Endothelial cell of umbilical vein (primary cell): Measurements from ENCODE around the gene SH3D19. TPM values are rescaled to one million over a fixed set of nuclear protein-coding genes. Genes with fewer than 3 reads are reported as not detected.

Source experiments
- BruUV-seq: library from RNA; stranded (reverse); fragments of 400-500 nt; replicated peaks from 2 replicates; lab custom pipeline; 2021; lab: Mats Ljungman, UMichigan
- CTCF ChIA-PET: fragments of 300-600, 350-600 bp; sonication (Branson Sonifier 250); formaldehyde crosslinking; loops from one replicate; lab custom pipeline; 2021; ENCODE audit warnings: antibody characterized with exemption, inconsistent platforms; lab: Charles Lee
- POLR2A ChIA-PET: fragments of 300-600, 350-600 bp; sonication (Branson Sonifier 250); formaldehyde crosslinking; loops from one replicate; lab custom pipeline; 2021; ENCODE audit warnings: antibody characterized with exemption, inconsistent platforms; lab: Charles Lee
- DNase-seq: peaks from one replicate; pipeline ENCODE4 v3.0.0-alpha.2; 2011; ENCODE audit warnings: low read depth, low spot score
- FAIRE-seq: peaks from 2 replicates; lab custom pipeline; 2011; peaks lifted over from hg19 to GRCh38; lab: Jason Lieb, UNC
- H2AFZ ChIP-seq: 2 replicates; pipeline ENCODE4 v1.6.0; 2012; ENCODE audit warnings: low read depth, low read length, control low read depth, inconsistent platforms
- H3K27ac ChIP-seq: 2 replicates; pipeline ENCODE4 v1.5.1; 2011; ENCODE audit warnings: low read depth, mild to moderate bottlenecking, control low read depth, low read length, moderate library complexity; ENCODE audit not compliant: insufficient read depth
- H3K27me3 ChIP-seq, 2 experiments: 2 replicates each; pipeline versions ENCODE4 v1.6.0 to v1.6.1; 2011; ENCODE audit warnings: low read length in 2 of 2, mixed read lengths in 1 of 2; ENCODE audit not compliant: control insufficient read depth in 2 of 2, insufficient read depth in 2 of 2
- H3K36me3 ChIP-seq, 2 experiments: 2 replicates in 1 of 2; 3 replicates in 1 of 2; pipeline ENCODE4 v1.5.1; 2011; ENCODE audit warnings: low read length in 2 of 2, mild to moderate bottlenecking in 1 of 2, moderate library complexity in 1 of 2; ENCODE audit not compliant: control insufficient read depth in 2 of 2, insufficient read depth in 2 of 2; ENCODE audit errors: extremely low read depth in 1 of 2
- H3K4me1 ChIP-seq: 3 replicates; pipeline ENCODE4 v1.5.1; 2011; ENCODE audit warnings: mild to moderate bottlenecking, low read length; ENCODE audit not compliant: control insufficient read depth, insufficient read depth; ENCODE audit errors: extremely low read depth
- H3K4me2 ChIP-seq: 2 replicates; pipeline ENCODE4 v1.6.1; 2011; ENCODE audit warnings: low read length, control low read depth, mixed read lengths; ENCODE audit not compliant: insufficient read depth
- H3K4me3 ChIP-seq, 3 experiments: fragments of 200-600 bp in 1 of 3; sonication (generic), shearing (Covaris generic) in 1 of 3; replicated peaks in 1 of 3; 2 replicates each; pipeline ENCODE4 v1.5.1; 2011 to 2016; ENCODE audit warnings: control low read depth in 3 of 3, low read length in 3 of 3, mild to moderate bottlenecking in 2 of 3, inconsistent platforms in 1 of 3, low read depth in 1 of 3, moderate library complexity in 1 of 3; ENCODE audit not compliant: insufficient read depth in 1 of 3
- H3K79me2 ChIP-seq: 2 replicates; pipeline ENCODE4 v1.6.0; 2012; ENCODE audit warnings: low read length, inconsistent platforms; ENCODE audit not compliant: control insufficient read depth, insufficient read depth
- H3K9ac ChIP-seq: replicated peaks from 2 replicates; pipeline ENCODE3; 2011; ENCODE audit warnings: low read length, control low read depth; ENCODE audit not compliant: insufficient read depth; ENCODE audit errors: extremely low read depth
- H3K9me1 ChIP-seq: replicated peaks from 3 replicates; pipeline ENCODE4 v1.6.0; 2011; ENCODE audit warnings: mild to moderate bottlenecking, low read length; ENCODE audit not compliant: control insufficient read depth, insufficient read depth; ENCODE audit errors: extremely low read depth
- H3K9me3 ChIP-seq: replicated peaks from 2 replicates; pipeline ENCODE4 v1.5.1; 2012; ENCODE audit warnings: low read length, inconsistent platforms; ENCODE audit not compliant: control insufficient read depth, insufficient read depth
- H4K20me1 ChIP-seq: replicated peaks from 2 replicates; pipeline ENCODE3; 2011; ENCODE audit warnings: mild to moderate bottlenecking, low read length; ENCODE audit not compliant: control insufficient read depth, insufficient read depth; ENCODE audit errors: extremely low read depth
- CTCF ChIP-seq, 2 donors: IDR thresholded peaks; 1 replicate in 1 of 2; 2 replicates in 1 of 2; pipeline ENCODE4 v1.5.1; 2011; ENCODE audit warnings: low read length in 2 of 2, mild to moderate bottlenecking in 2 of 2, moderate library complexity in 2 of 2, control low read depth in 1 of 2, inconsistent platforms in 1 of 2, low read depth in 1 of 2; ENCODE audit not compliant: insufficient read depth in 1 of 2; ENCODE audit errors: extremely low read depth in 1 of 2
- EZH2 ChIP-seq: IDR thresholded peaks from 2 replicates; pipeline ENCODE4 v1.6.1; 2012; ENCODE audit warnings: borderline replicate concordance, low read depth, mild to moderate bottlenecking, moderate library complexity, low read length, inconsistent platforms; ENCODE audit not compliant: severe bottlenecking
- FOS ChIP-seq: IDR thresholded peaks from 2 replicates; pipeline ENCODE4 v1.6.1; 2011; ENCODE audit warnings: mild to moderate bottlenecking, low read length, moderate library complexity, borderline replicate concordance; ENCODE audit not compliant: insufficient read depth
- GATA2 ChIP-seq: IDR thresholded peaks from 2 replicates; pipeline ENCODE4 v1.7.0; 2011; ENCODE audit warnings: low read depth, mild to moderate bottlenecking, moderate library complexity, mixed read lengths, low read length; ENCODE audit not compliant: insufficient read length, insufficient read depth
- JUN ChIP-seq: IDR thresholded peaks from 2 replicates; pipeline ENCODE4 v1.6.1; 2011; ENCODE audit warnings: borderline replicate concordance, low read depth; ENCODE audit not compliant: insufficient read length, insufficient read depth
- MYC ChIP-seq: IDR thresholded peaks from one replicate; pipeline ENCODE4 v1.6.1; 2011; ENCODE audit warnings: mild to moderate bottlenecking, low read depth, low read length
- POLR2A ChIP-seq: IDR thresholded peaks from 2 replicates; pipeline ENCODE4 v1.6.1; 2012; ENCODE audit warnings: low read depth, mild to moderate bottlenecking, control low read depth, low read length
- POLR2AphosphoS5 ChIP-seq: IDR thresholded peaks from 2 replicates; pipeline ENCODE4 v1.6.1; 2012; ENCODE audit warnings: low read depth, mild to moderate bottlenecking, control low read depth, low read length, moderate library complexity; ENCODE audit not compliant: insufficient read depth
- dilution Hi-C: fragments of 300-500 bp; cut with MboI; formaldehyde crosslinking; loops from one replicate; pipeline ENCODE4 v1.15.0; 2019; ENCODE audit warnings: low sequenced_read_pairs; ENCODE audit not compliant: extremely low pct_ligation_motif_present
- intact Hi-C: fragments of 100-400 bp; cut with micrococcal nuclease; formaldehyde crosslinking; loops from one replicate; pipeline ENCODE4 v1.10.0; 2022
- polyA plus RNA-seq, 4 experiments: library from polyadenylated mRNA; depleted of rRNA in 3 of 4; stranded (reverse) in 3 of 4; unstranded in 1 of 4; fragments of >200 nt; gene quantifications; 2 replicates each; pipeline versions ENCODE4 v1.2.1 to v1.2.3, GENCODE V29; 2011 to 2012; ENCODE audit warnings: missing spikeins in 1 of 4
- total RNA-seq: library from RNA; stranded (reverse); gene quantifications from 2 replicates; pipeline ENCODE4 v1.2.3, GENCODE V29; 2021
- TF ChIP-seq, protein P1 (sequence below): IDR thresholded peaks from 2 replicates; pipeline ENCODE4 v1.6.1; 2011; ENCODE audit not compliant: insufficient read depth, insufficient read length

SH3D19 gene
- total and polyA plus RNA-seq, 2 donors (not counting 3 experiments of a cell fraction or from before 2014, with no cell fraction given), result 37.5 to 92.8 TPM

DNA sequence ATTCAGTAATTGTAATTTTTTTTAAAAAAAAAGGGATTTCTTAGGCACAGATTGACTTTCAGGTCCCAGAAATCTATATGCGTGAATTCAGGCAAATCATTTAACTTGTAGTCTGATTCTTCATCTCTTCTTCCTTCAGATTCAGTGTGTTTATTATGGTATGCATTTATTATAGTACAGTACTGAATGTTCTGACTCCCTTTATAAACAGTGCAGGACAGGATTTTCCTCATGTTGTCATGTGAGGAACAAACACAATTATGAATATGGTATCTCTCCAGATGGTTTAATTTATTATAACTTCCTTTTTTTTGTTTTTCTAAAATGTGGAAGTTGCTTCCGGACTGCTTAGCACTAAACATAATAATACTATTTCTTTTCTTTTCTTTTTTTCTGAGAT lies 171.8 kb downstream of the SH3D19 start:
- Histone ChIP-seq H2AFZ (no peak overlapping the region), H3K4me1 (no peaks in the 10 kb centered on the region), H4K20me1 (no peaks in the 10 kb centered on the region), H3K36me3 (peaks cover 2 to 9% of the 10 kb centered on the region in 2 experiments), H3K4me3 (no peak overlapping the region), H3K27ac (no peak overlapping the region), H3K27me3 (no peaks in the 10 kb centered on the region), H3K9me1 (no peaks in the 10 kb centered on the region), H3K9me3 (no peaks in the 10 kb centered on the region), H3K79me2 (no peaks in the 10 kb centered on the region), H3K4me2 (no peak overlapping the region), H3K9ac (no peak overlapping the region)
- FAIRE-seq (no peak), DNase-seq (no peak)
- TF ChIP-seq MYC (no peak), JUN (no peak), CTCF (IDR thresholded peaks at IDR 0.05; ENCODE audit: extremely low read depth in 1 of 2, insufficient read depth in 1 of 2, low read depth in 1 of 2, low read length in 2 of 2) (no peak), GATA2 (no peak), POLR2A (no peak), EZH2 (no peak), POLR2AphosphoS5 (no peak), FOS (no peak)
- TF ChIP-seq, protein P1, sequence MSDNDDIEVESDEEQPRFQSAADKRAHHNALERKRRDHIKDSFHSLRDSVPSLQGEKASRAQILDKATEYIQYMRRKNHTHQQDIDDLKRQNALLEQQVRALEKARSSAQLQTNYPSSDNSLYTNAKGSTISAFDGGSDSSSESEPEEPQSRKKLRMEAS, result no peak
- BruUV-seq, result no TSS peak
- ChIA-PET POLR2A (no interaction called here), CTCF (no interaction called here)
- intact Hi-C loops (no loop called here), dilution Hi-C loops (no loop called here)
